Measurements from ENCODE around the gene IL2RA. TPM values are rescaled to one million over a fixed set of nuclear protein-coding genes. Genes with fewer than 3 reads are reported as not detected.

IL2RA gene
- total and polyA plus RNA-seq, 10 of the 15 experiments (the other 5 are each of a cell fraction or from before 2014, with no cell fraction given), result 2.2 to 6.0 (median 4.9) TPM

GRCh38 chr10:6067457-6067856 is 5.3 kb upstream of the IL2RA start (continued):
- no peak for TF ChIP-seq SKIL (IDR thresholded peaks at IDR 0.05; ENCODE audit: low read depth, poor library complexity, severe bottlenecking)
- TF ChIP-seq NRF1 (conservative IDR thresholded peaks at IDR 0.05; ENCODE audit: low read depth, low read length), result no peak
- no peak for TF ChIP-seq MXI1 (IDR thresholded peaks at IDR 0.05; ENCODE audit: low read depth, low read length)
- TF ChIP-seq SREBF2 (IDR thresholded peaks at IDR 0.05; ENCODE audit: low read length), result no peak

- 18% methylated on average over 4 of the region's 4 CpGs for WGBS (ENCODE audit: insufficient coverage, insufficient replicate concordance, low lambda C conversion rate, missing lambda C conversion rate)
- peaks cover 25% of the 10 kb centered on the region for H3K4me1 ChIP-seq (ENCODE audit: control insufficient read depth, insufficient read depth, low read length)
- ATAC-seq (no peak), DNase-seq (ENCODE audit: low read depth, low spot score) (no peak), FAIRE-seq (no peak)
- H3K4me3 ChIP-seq, result no peak overlapping the region
- no peaks in the 10 kb centered on the region for H3K36me3 ChIP-seq (ENCODE audit: control insufficient read depth in 2 of 2, insufficient read depth in 2 of 2, low read length in 1 of 2)
- ChIA-PET CTCF (interaction anchor here (4.1 kb wide), 1 partner anchor 21 kb away, joined by 34 read pairs; no protein-coding TSS in a partner anchor), SMC1A (ENCODE audit: uncharacterized antibody, unreplicated experiment) (interaction anchor here (1.0 to 1.3 kb wide), 4 partner anchors 9 to 20 kb away, joined by 3 to 5 read pairs (median 4); no protein-coding TSS in a partner anchor), POLR2A (interaction anchor here (0.9 to 1.2 kb wide), 2 partner anchors 12 to 21 kb away, joined by 4 to 5 read pairs; no protein-coding TSS in a partner anchor), RAD21 (ENCODE audit: unreplicated experiment) (interaction anchor here (0.8 to 2.0 kb wide), 4 partner anchors 8 to 24 kb away, joined by 3 to 5 read pairs (median 4); no protein-coding TSS in a partner anchor)
- intact Hi-C loops (cut with micrococcal nuclease; ENCODE audit: unreplicated experiment) (no loop called here), in situ Hi-C loops (cut with MboI) (no loop called here)
- BruUV-seq (replicated peaks), result no TSS peak
- no peak overlapping the region for H3K9ac ChIP-seq (ENCODE audit: control insufficient read depth, insufficient read depth, low read length)
- H2AFZ ChIP-seq (ENCODE audit: control insufficient read depth, low read depth, low read length), result no peak overlapping the region
- H3K27ac ChIP-seq (ENCODE audit: control insufficient read depth, insufficient read depth), result no peak overlapping the region
- TF ChIP-seq FOS (IDR thresholded peaks at IDR 0.05; ENCODE audit: borderline replicate concordance, extremely low read depth, insufficient read length), result no peak
- no peak for TF ChIP-seq ASH2L (IDR thresholded peaks at IDR 0.05; ENCODE audit: borderline replicate concordance, low read depth)
- TF ChIP-seq MTA2 (IDR thresholded peaks at IDR 0.05; ENCODE audit: low read depth), result no peak
- no peak for TF ChIP-seq GABPA (IDR thresholded peaks at IDR 0.05; ENCODE audit: low read depth)
- TF ChIP-seq RELA (IDR thresholded peaks at IDR 0.05; ENCODE audit: borderline replicate concordance, partially characterized antibody), result no peak
- no peaks in the 10 kb centered on the region; the same call in 1 of the 2 replicates for H3K79me2 ChIP-seq (ENCODE audit: control insufficient read depth, insufficient read depth, low read length)
- no peaks in the 10 kb centered on the region for H3K9me3 ChIP-seq (replicated peaks; ENCODE audit: control insufficient read depth, insufficient read depth, low read length)
- H3K27me3 ChIP-seq (replicated peaks in 1 of 2; ENCODE audit: control insufficient read depth in 2 of 2, insufficient read depth in 2 of 2, low read length in 1 of 2), result no peaks in the 10 kb centered on the region
- no peak overlapping the region for H3K4me2 ChIP-seq (ENCODE audit: control insufficient read depth, insufficient read depth)
- no peaks in the 10 kb centered on the region for H4K20me1 ChIP-seq (ENCODE audit: control insufficient read depth, insufficient read depth)
Observed at GRCh38 chr10:6065835-6066234, 3.7 kb upstream of the IL2RA start.
